Breast epithelium (tissue), 4 donors: ENCODE measurements around the gene DYNC1H1. TPM values are rescaled to one million over a fixed set of nuclear protein-coding genes. Genes with fewer than 3 reads are reported as not detected.

ENCODE experiments used
- DNase-seq, 2 donors: peaks; one replicate each; pipeline ENCODE4 v3.0.0-alpha.2; 2019; ENCODE audit warnings: low spot score in 2 of 2
- H3K27ac ChIP-seq, 2 donors: fragments of 200-600 bp; sonication (generic) in 1 of 2; one replicate each; pipeline ENCODE4 v1.5.1; 2016 to 2019; ENCODE audit warnings: mild to moderate bottlenecking in 1 of 2
- H3K27me3 ChIP-seq, 2 donors: fragments of 200-600 bp; sonication (generic) in 1 of 2; one replicate each; pipeline versions ENCODE4 v1.5.1 to v1.6.0; 2017 to 2019; ENCODE audit warnings: control low read depth in 1 of 2, mild to moderate bottlenecking in 1 of 2
- H3K36me3 ChIP-seq: fragments of 200-600 bp; one replicate; pipeline ENCODE4 v1.5.1; 2019
- H3K4me1 ChIP-seq, 2 donors: fragments of 200-600 bp; sonication (generic); one replicate each; pipeline ENCODE4 v1.5.1; 2016 to 2019; ENCODE audit warnings: control low read depth in 1 of 2
- H3K4me3 ChIP-seq, 3 donors: fragments of 200-600 bp; sonication (generic); 1 replicate in 2 of 3; 2 replicates in 1 of 3; pipeline ENCODE4 v1.5.1; 2016 to 2019; ENCODE audit warnings: mild to moderate bottlenecking in 3 of 3, moderate library complexity in 2 of 3
- H3K9me3 ChIP-seq, 2 donors: fragments of 200-600 bp; sonication (generic) in 1 of 2; one replicate each; pipeline ENCODE4 v1.5.1; 2016 to 2019; ENCODE audit warnings: control low read depth in 1 of 2
- CTCF ChIP-seq, 3 donors: fragments of 450-650 bp; IDR thresholded peaks; one replicate each; pipeline ENCODE4 v1.5.1; 2016 to 2017; ENCODE audit warnings: antibody characterized with exemption in 3 of 3, mild to moderate bottlenecking in 3 of 3, moderate library complexity in 3 of 3
- POLR2A ChIP-seq: fragments of 450-650 bp; IDR thresholded peaks from one replicate; pipeline ENCODE4 v1.6.1; 2016; ENCODE audit warnings: antibody characterized with exemption, mild to moderate bottlenecking, moderate library complexity
- POLR2AphosphoS5 ChIP-seq, 3 donors: sonication (generic); formaldehyde crosslinking; IDR thresholded peaks; one replicate each; pipeline ENCODE4 v1.6.1; 2017; ENCODE audit warnings: antibody characterized with exemption in 3 of 3
- intact Hi-C: fragments of 100-400 bp; cut with DNase I; formaldehyde crosslinking; loops from one replicate; pipeline ENCODE4 v1.15.1; 2023; ENCODE audit warnings: low total_unique reads
- total RNA-seq, 3 donors: library from RNA; depleted of rRNA; stranded (reverse); fragments of >200 nt; gene quantifications; one replicate each; pipeline ENCODE4 v1.1.0, GENCODE V29; 2016

The DYNC1H1 gene
- total RNA-seq, 3 donors from 2014 or later = 355 to 424 (median 391) TPM

- H3K4me3 ChIP-seq = no peak overlapping the region
- intact Hi-C loops = no loop called here
- H3K4me1 ChIP-seq = no peaks in the 10 kb centered on the region
- no peaks in the 10 kb centered on the region for H3K9me3 ChIP-seq
- H3K27ac ChIP-seq = no peak overlapping the region
- H3K27me3 ChIP-seq = no peaks in the 10 kb centered on the region
- peaks cover 45% of the 10 kb centered on the region for H3K36me3 ChIP-seq
- DNase-seq = no peak
- TF ChIP-seq POLR2A (no peak), POLR2AphosphoS5 (IDR thresholded peaks at IDR 0.05) (no peak), CTCF (IDR thresholded peaks at IDR 0.05) (no peak)
Observed at GRCh38 chr14:102012336-102012735, 48.0 kb downstream of the DYNC1H1 start.

GRCh38 chr14:102013669-102014200 is 49.4 kb downstream of the DYNC1H1 start:
- Histone ChIP-seq H3K27me3 (no peaks in the 10 kb centered on the region), H3K27ac (no peak overlapping the region), H3K4me1 (no peaks in the 10 kb centered on the region), H3K36me3 (peaks cover 45% of the 10 kb centered on the region), H3K4me3 (no peak overlapping the region), H3K9me3 (no peaks in the 10 kb centered on the region)
- TF ChIP-seq POLR2AphosphoS5 (IDR thresholded peaks at IDR 0.05) (no peak), CTCF (IDR thresholded peaks at IDR 0.05) (no peak), POLR2A (no peak)
- intact Hi-C loops = no loop called here
- DNase-seq = no peak

GRCh38 chr14:102015045-102015685 is 50.8 kb downstream of the DYNC1H1 start:
- no peak overlapping the region for H3K27ac ChIP-seq
- intact Hi-C loops = no loop called here
- no peak for DNase-seq
- H3K36me3 ChIP-seq = peaks cover 37% of the 10 kb centered on the region
- H3K4me1 ChIP-seq = no peaks in the 10 kb centered on the region
- TF ChIP-seq POLR2AphosphoS5 (IDR thresholded peaks at IDR 0.05) (no peak), POLR2A (no peak), CTCF (IDR thresholded peaks at IDR 0.05) (no peak)
- H3K9me3 ChIP-seq = no peaks in the 10 kb centered on the region
- no peaks in the 10 kb centered on the region for H3K27me3 ChIP-seq
- no peak overlapping the region for H3K4me3 ChIP-seq

- DNase-seq = no peak
- H3K9me3 ChIP-seq = no peaks in the 10 kb centered on the region
- no peak overlapping the region for H3K27ac ChIP-seq
- no peaks in the 10 kb centered on the region for H3K27me3 ChIP-seq
- intact Hi-C loops = no loop called here
- no peak overlapping the region for H3K4me3 ChIP-seq
- H3K4me1 ChIP-seq = no peaks in the 10 kb centered on the region
- H3K36me3 ChIP-seq = peaks cover 31% of the 10 kb centered on the region
- TF ChIP-seq CTCF (IDR thresholded peaks at IDR 0.05) = no peak
Observed at GRCh38 chr14:102015771-102016170, 51.4 kb downstream of the DYNC1H1 start.

- intact Hi-C loops = no loop called here
- no peaks in the 10 kb centered on the region for H3K9me3 ChIP-seq
- DNase-seq = no peak
- TF ChIP-seq POLR2AphosphoS5 (IDR thresholded peaks at IDR 0.05) (no peak), CTCF (IDR thresholded peaks at IDR 0.05) (no peak), POLR2A (no peak)
- H3K36me3 ChIP-seq = peaks cover 31% of the 10 kb centered on the region
- no peaks in the 10 kb centered on the region for H3K4me1 ChIP-seq
- no peak overlapping the region for H3K27ac ChIP-seq
- no peak overlapping the region for H3K4me3 ChIP-seq
- no peaks in the 10 kb centered on the region for H3K27me3 ChIP-seq
Observed at GRCh38 chr14:102016420-102017090, 52.2 kb downstream of the DYNC1H1 start.
